GM12891 (cell line): ENCODE results near the gene RMP24.
"Not testable (repeated sequence)": the region's sequence is repeated elsewhere in the genome, so short reads cannot be mapped to it uniquely, and the experiment has no call there.

Experiments used
- DNase-seq: peaks from one replicate; pipeline ENCODE4 v3.0.0; 2011; ENCODE audit warnings: low spot score; ENCODE audit not compliant: insufficient read length
- FAIRE-seq: peaks from 2 replicates; lab custom pipeline; 2011; peaks lifted over from hg19 to GRCh38; lab: Jason Lieb, UNC
- PAX5 ChIP-seq: IDR thresholded peaks from 2 replicates; pipeline ENCODE4 v1.6.1; 2011; ENCODE audit warnings: low read length, moderate library complexity, mild to moderate bottlenecking; ENCODE audit not compliant: insufficient read depth, severe bottlenecking
- POLR2A ChIP-seq: IDR thresholded peaks from 2 replicates; pipeline ENCODE4 v1.6.1; 2011; ENCODE audit warnings: low read depth, low read length, control low read depth
- POLR2AphosphoS5 ChIP-seq: IDR thresholded peaks from 2 replicates; pipeline ENCODE4 v1.6.1; 2011; ENCODE audit warnings: low read depth, low read length, control low read depth
- POU2F2 ChIP-seq: IDR thresholded peaks from 2 replicates; pipeline ENCODE4 v1.6.1; 2011; ENCODE audit warnings: low read depth, mild to moderate bottlenecking, control low read depth, low read length, moderate library complexity
- SPI1 ChIP-seq: IDR thresholded peaks from 2 replicates; pipeline ENCODE4 v1.6.1; 2011; ENCODE audit warnings: low read depth, low read length, control low read depth
- TAF1 ChIP-seq: IDR thresholded peaks from 2 replicates; pipeline ENCODE4 v1.6.1; 2011; ENCODE audit warnings: low read depth, low read length, control low read depth

Gene RMP24

GRCh38 chr18:36023336-36023735 is 50.9 kb downstream of the RMP24 start:
- no peak for FAIRE-seq
- TF ChIP-seq POLR2AphosphoS5 (no peak), TAF1 (no peak), POLR2A (no peak)

GRCh38 chr18:36024241-36024640 is 51.8 kb downstream of the RMP24 start:
- not testable (repeated sequence) for FAIRE-seq, DNase-seq

More at GRCh38 chr18:36023336-36023735, 50.9 kb downstream of the RMP24 start:
- DNase-seq, result no peak

GRCh38 chr18:36025025-36025424 is 52.5 kb downstream of the RMP24 start:
- DNase-seq, result no peak
- TF ChIP-seq POU2F2 (no peak), POLR2A (no peak), TAF1 (no peak), SPI1 (no peak), POLR2AphosphoS5 (no peak), PAX5 (no peak)

DNA sequence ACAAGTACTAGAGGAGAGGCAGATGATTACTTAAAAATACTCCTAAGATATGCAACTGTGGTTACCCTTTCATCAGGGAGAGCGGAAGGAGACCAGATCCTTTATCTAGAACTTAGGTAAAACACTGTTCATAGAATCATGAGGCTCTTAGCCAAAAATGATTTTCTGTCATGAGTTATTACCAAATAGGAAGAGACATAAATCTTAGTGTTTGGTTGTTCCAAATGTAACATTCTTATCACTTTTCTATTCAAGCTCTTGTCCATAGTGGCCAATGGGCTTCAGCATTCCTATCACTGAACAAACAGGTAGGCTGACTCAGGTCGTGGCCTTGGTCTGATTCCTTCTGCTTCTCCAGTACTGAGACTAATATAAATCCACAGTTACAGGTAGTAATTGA is 56.4 kb downstream of the RMP24 start:
- DNase-seq (no peak), FAIRE-seq (no peak)
- TF ChIP-seq POU2F2, result no peak
- TF ChIP-seq SPI1, result no peak
- TF ChIP-seq POLR2A, result no peak
- no peak for TF ChIP-seq TAF1
- no peak for TF ChIP-seq PAX5
- TF ChIP-seq POLR2AphosphoS5, result no peak

More at GRCh38 chr18:36025025-36025424, 52.5 kb downstream of the RMP24 start:
- FAIRE-seq, result no peak
